Measurements from ENCODE around the gene TBXAS1. TPM values are rescaled to one million over a fixed set of nuclear protein-coding genes. Genes with fewer than 3 reads are reported as not detected.

The TBXAS1 gene
- polyA plus RNA-seq, 3 donors, result 25.6 to 26.7 (median 26.5) TPM

DNA sequence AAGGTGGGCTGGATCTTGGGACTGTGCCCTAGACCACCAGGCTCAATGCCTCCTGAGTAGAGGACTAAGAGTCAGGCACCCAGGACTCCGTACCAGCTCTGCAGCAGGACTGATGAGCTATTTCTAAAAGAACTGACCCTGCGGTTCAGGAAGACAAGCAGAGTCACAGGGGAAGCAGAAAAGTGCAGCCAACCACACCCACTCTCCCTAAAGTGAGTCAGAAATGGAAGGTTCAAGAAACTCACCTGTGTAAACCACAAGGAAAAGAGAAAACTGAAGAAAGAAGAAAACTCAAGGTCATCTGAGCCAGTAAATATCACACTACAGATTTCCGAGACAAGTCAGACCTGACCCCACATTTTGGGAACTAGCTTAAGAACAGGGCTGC, 231.2 kb downstream of the TBXAS1 start:
- no peak for DNase-seq (ENCODE audit: low read depth in 3 of 3, low spot score in 2 of 3)

DNA sequence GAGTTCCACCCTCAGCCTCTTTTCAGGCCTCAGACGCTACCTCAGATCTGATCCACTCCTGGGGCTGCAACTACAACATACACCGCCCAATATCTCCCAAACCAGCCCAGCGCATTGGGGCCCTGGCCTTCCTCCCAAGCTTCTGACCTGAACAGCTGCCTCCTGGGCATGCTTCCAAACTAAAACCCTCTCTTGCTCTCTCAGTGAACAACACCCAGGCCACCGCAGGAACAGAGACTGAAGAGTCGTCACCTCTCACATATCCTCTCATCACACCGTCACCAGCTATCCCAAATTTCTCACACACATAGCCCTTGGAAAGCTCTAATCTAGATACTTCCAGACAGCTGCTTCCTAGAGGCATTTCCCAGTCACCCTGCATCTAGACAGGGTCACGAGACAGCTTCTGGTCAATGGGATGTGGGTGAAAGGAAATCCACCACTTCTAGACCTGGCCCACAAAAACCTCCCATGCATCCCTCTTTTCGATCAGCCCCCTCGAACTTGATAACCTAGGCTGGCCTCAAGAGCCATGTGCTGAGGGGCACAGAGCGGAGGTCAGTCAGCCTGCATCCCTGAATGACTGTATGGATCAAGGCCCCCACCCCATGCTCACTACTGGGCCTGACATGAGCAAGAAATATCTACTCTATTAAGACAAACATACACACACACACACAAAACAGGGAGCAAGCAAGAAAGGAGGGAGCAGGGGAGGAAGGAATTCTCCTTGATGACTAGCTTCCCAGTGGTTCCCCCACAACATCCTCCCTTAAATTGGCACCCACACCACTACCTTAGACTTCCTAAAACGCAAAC, 231.9 kb downstream of the TBXAS1 start:
- DNase-seq (ENCODE audit: low read depth in 3 of 3, low spot score in 2 of 3), result no peak

DNA sequence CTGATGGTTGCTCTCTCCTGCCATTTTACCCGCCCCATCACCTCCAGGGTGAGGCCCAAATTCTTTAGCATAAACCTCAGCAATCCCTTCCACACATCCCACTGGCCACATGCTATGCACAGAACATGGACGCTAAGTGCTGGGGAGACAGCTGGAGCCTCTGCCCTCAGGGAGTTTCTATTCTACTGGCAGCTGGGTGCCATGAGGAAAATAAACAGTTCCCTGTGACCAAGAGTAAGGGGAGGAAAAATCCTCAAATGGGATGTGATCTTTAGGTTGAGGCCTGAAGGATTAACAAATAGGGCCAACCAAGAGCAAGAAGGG, 232.5 kb downstream of the TBXAS1 start:
- no peak for DNase-seq (ENCODE audit: low read depth in 3 of 3, low spot score in 2 of 3)

DNA sequence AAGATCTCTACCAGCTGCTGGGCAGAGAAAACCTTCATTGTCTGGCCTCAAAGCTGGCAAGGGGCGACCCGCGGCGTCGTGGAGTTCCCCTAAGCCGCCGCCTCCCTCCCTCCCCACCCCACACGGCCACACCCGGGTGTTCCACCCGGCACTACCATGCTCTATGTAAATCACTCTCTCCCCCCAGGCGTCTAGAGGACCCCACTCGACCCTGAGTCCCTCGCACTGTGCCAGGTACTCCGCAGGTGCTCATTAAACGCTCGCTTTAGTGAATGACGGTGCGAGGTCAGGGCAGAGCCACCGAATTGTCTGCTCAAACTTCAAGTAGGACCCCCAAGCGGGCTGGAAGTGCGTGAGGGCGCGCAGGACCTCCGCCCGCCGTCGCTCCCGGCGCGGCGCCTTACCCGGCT, 233.1 kb downstream of the TBXAS1 start:
- no peak for DNase-seq (ENCODE audit: low read depth in 3 of 3, low spot score in 2 of 3)

DNA sequence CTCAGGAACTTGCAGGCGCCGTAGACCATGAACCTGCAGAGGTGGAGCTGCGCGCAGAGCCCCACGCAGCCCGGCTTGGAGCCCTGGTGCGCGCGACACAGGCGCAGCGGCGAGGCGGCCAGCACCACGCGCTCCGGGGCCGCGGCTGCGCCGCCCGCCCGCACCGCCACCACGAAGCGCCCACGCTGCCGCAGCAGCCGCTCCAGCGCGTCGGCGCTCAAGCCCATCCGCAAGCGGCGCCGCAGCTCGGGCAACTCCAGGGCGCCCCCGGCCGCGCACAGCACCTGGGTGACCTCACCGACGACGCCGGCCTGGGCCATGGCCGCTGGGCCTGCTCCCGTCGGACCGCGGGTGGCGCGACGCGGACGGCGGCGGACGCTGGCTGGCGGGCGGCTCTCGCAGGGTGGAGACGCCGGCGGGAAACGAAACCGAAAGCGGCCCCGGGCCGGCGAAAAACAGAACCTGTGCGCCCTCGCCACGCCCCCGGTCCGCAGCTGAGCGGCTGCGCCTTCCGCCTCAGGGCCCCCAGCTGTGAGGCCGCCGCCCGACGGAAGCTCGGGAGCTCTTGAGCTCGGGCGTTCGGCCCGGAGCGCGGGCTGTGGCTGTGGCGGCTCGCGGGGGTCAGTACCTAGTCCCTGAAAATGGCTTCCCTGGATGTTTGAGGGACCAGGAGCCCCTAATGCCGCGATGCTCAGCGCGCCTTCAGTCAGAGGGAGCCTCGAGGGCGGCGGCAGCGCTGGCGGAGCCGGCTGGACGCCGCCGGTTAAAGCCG, 233.7 kb downstream of the TBXAS1 start, which contains the start of gene PARP12:
PARP12 (minus strand) TSS at position 424 of the 772 bp plus-strand sequence; CDS start at position 320, 104 bp downstream.
- DNase-seq (ENCODE audit: low read depth in 3 of 3, low spot score in 2 of 3), result peak in 2 of 3 donors; percentile 58 to 64

DNA sequence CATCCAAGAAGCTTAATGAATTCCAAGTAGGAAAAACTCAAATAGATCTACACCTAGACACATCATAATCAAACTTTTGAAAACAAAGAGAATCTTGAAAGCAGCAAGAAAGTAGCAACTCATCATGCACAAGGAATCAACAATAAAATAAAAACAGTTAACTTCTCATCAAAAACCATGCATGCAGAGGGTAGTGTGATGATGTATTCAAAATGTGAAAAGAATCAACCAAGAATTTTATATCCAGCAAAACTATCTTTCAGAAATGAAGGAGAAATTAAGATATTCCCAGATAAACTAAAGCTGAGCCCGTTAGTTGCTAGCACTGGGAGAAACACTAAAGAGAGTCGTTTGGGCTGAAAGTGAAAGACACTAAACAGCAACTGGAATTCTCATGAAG, 238.0 kb downstream of the TBXAS1 start:
- DNase-seq (ENCODE audit: low read depth in 3 of 3, low spot score in 2 of 3), result no peak

DNA sequence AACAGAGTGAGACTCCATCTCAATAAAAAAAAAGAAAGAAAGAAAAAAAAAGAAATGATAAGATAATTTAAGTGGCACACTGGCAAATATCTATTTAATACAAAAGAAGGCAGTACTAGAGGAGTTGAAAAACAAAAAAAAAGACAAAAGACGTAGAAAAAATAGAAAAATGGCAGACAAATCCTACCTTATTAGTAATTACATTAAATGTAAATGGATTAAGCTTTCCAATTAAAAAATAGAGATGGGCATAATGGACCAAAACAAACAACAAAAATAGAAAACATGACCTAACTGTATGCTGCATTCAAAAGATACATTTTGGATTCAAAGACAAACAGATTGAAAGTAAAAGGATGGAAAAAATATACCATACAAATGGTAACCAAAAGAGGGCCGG, 239.0 kb downstream of the TBXAS1 start:
- no peak for DNase-seq (ENCODE audit: low read depth in 3 of 3, low spot score in 2 of 3)

DNA sequence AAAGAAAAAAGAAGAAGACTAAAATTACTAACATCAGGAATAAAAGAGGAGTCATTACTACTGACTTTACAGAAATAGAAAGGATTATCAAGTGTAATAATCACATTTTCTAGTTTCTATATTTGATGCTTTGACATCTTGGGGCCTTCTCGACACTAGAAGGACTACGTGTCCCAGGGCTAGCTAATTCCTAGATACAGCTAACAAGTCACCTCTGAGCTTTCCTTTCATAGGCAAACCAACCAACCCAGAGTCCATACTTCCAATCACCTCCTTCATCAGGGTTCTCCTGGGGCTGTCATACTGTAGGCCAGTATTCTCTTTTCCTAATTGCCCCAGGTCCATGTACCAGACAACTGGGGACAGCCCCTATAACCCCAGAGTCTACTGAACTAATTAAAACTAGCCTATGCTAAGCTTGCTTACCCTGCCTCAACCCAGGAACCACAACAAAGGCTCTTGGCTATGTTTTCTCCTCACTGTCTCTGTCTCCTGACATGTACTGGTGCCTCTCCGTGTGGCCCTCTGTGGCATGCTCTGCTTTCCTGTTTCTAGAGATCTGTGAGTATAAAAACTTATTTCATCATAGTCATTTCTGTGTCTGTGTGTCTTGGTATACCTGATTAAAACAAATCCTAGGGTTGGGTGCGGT, 240.4 kb downstream of the TBXAS1 start:
- no peak for DNase-seq (ENCODE audit: low read depth in 3 of 3, low spot score in 2 of 3)

Other genes with a start within 250 kb of the TBXAS1 start
- 10 to 100 TPM; 81.5 to 88.7 (median 87.6) TPM for gene HIPK2, start 51.3 kb upstream of the TBXAS1 start, polyA plus RNA-seq (ENCODE audit: insufficient read length in 3 of 3)
- 10 to 100 TPM; 14.3 to 16.4 (median 14.5) TPM for gene PARP12, start 233.7 kb downstream of the TBXAS1 start, polyA plus RNA-seq (ENCODE audit: insufficient read length in 3 of 3)

Data from right renal cortex interstitium (tissue), 3 donors.